Adrenal gland (tissue), 12 donors: ENCODE data around the gene ZNF136. TPM values are rescaled to one million over a fixed set of nuclear protein-coding genes. Genes with fewer than 3 reads are reported as not detected.

Experiments used
- DNase-seq, 7 donors: peaks; one replicate each; pipeline ENCODE4 v3.0.0-alpha.2; 2019 to 2020
- H3K27ac ChIP-seq, 5 donors: fragments of 200-600 bp; sonication (generic) in 4 of 5; 1 replicate in 3 of 5; 2 replicates in 2 of 5; pipeline versions ENCODE4 v1.5.1 to v1.8.0; 2016 to 2020; ENCODE audit warnings: mild to moderate bottlenecking in 1 of 5
- H3K27me3 ChIP-seq: fragments of 200-600 bp; 2 replicates; pipeline ENCODE4 v1.8.0; 2021
- H3K36me3 ChIP-seq, 2 donors: fragments of 200-600 bp; replicated peaks in 1 of 2; 1 replicate in 1 of 2; 2 replicates in 1 of 2; pipeline versions ENCODE4 v1.5.1 to v1.8.0; 2018 to 2022
- H3K4me1 ChIP-seq, 2 donors: fragments of 200-600 bp; replicated peaks in 1 of 2; 1 replicate in 1 of 2; 2 replicates in 1 of 2; pipeline versions ENCODE4 v1.5.1 to v1.8.0; 2018 to 2021
- H3K4me3 ChIP-seq, 4 donors: fragments of 200-600 bp; sonication (generic) in 3 of 4; one replicate each; pipeline ENCODE4 v1.5.1; 2016 to 2018
- H3K9me3 ChIP-seq, 3 donors: fragments of 200-600 bp; sonication (generic) in 1 of 3; replicated peaks in 1 of 3; 1 replicate in 2 of 3; 2 replicates in 1 of 3; pipeline versions ENCODE4 v1.5.1 to v1.8.0; 2016 to 2021
- CTCF ChIP-seq, 6 experiments: fragments of 450-650 bp in 4 of 6; fragments of 200-600 bp in 2 of 6; sonication (generic) in 1 of 6; IDR thresholded peaks; 1 replicate in 5 of 6; 2 replicates in 1 of 6; pipeline versions ENCODE4 v1.5.1 to v1.8.0; 2016 to 2021; ENCODE audit warnings: antibody characterized with exemption in 6 of 6, mild to moderate bottlenecking in 2 of 6, moderate library complexity in 1 of 6
- POLR2A ChIP-seq, 2 donors: fragments of 450-650 bp; IDR thresholded peaks; one replicate each; pipeline ENCODE4 v1.6.1; 2017; ENCODE audit warnings: antibody characterized with exemption in 2 of 2, mild to moderate bottlenecking in 2 of 2, moderate library complexity in 1 of 2
- WGBS, 4 donors: extraction: QIAGEN DNeasy Blood & Tissue Kit in 2 of 4; methylation state at CpG; one replicate each; pipeline versions ENCODE4 v1.1.5 to v1.1.7; 2013 to 2017; 5-methylcytosine and 5-hydroxymethylcytosine counted together
- intact Hi-C, 2 donors: fragments of 100-400 bp; cut with DNase I; formaldehyde crosslinking; loops; one replicate each; pipeline versions ENCODE4 v1.14.1 to v1.15.0; 2022 to 2023
- polyA plus RNA-seq, 3 donors: library from polyadenylated mRNA; stranded (reverse); fragments of 200-250 nt in 2 of 3; fragments of 350-450 nt in 1 of 3; fragmentation: Illumina TruSeq in 1 of 3; extraction: RNeasy Lipid Tissue Mini Kit (QIAGEN cat#74804) in 1 of 3; gene quantifications; one replicate each; pipeline ENCODE4 v1.2.3, GENCODE V29; 2013 to 2014
- total RNA-seq, 9 donors: library from RNA; depleted of rRNA in 4 of 9; stranded (reverse); fragments of >200 nt in 4 of 9; fragments of 120-200 nt in 1 of 9; fragmentation: NEBNext Ultra II Directional in 1 of 9; extraction: Animal tissue kit (Norgen Biotek cat#: 25700) in 1 of 9; gene quantifications; one replicate each; pipeline versions ENCODE4 v1.1.0 to v1.2.4, GENCODE V29; 2013 to 2023
- donor health status: healthy with polysubstance abuse.
- donor health status: Bipolar disorder and iron deficiency.
- donor health status: DM: yes; HTN: yes; CAD: no.
- donor health status: DM: no; HTN: no; CAD: no.
- donor health status: DM: no; HTN: no; CAD: no.
- donor health status: DM: yes; HTN: yes; CAD: no.

ZNF136 gene
- total and polyA plus RNA-seq, 12 donors: 5.1 to 19.8 (median 11.0) TPM

- H3K9me3 ChIP-seq: peaks cover 0 to 4% (median 0%) of the 10 kb centered on the region in 3 donors
- WGBS, 4 donors: 88 to 100% (median 95%) methylated on average over 1 of the region's 1 CpG
- H3K4me1 ChIP-seq: no peaks in the 10 kb centered on the region
- H3K36me3 ChIP-seq: no peaks in the 10 kb centered on the region
- no peak overlapping the region for H3K4me3 ChIP-seq
- no peak for DNase-seq
- intact Hi-C loops: no loop called here
- no peaks in the 10 kb centered on the region for H3K27me3 ChIP-seq
- H3K27ac ChIP-seq: no peak overlapping the region
- TF ChIP-seq POLR2A (IDR thresholded peaks at IDR 0.05) (no peak), CTCF (IDR thresholded peaks at IDR 0.05) (no peak)
Observed at GRCh38 chr19:12222980-12223630, 60.2 kb downstream of the ZNF136 start.

DNA sequence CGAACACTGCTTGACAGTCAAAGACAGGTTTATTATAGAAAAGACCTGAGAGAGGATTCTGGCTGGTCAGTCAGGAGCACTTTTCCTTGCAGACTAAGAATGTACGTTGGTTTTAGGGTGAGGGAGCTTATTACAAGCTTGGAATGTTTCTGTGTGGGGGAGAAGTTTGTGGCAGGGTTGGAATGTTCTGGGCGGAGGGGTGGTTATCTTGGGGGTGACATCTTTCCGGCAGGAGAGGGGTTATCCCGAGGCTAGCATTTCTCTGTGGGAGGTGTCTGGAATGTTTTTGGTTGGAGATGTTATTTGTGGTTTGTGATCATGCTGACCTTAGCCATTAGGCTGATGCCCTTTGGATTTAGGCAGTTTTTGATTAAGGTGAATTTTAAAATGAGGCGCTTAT, 61.8 kb downstream of the ZNF136 start:
- Histone ChIP-seq H3K4me1 (no peaks in the 10 kb centered on the region), H3K36me3 (no peaks in the 10 kb centered on the region), H3K9me3 (no peaks in the 10 kb centered on the region), H3K27me3 (no peaks in the 10 kb centered on the region), H3K4me3 (no peak overlapping the region), H3K27ac (no peak overlapping the region)
- TF ChIP-seq CTCF (IDR thresholded peaks at IDR 0.05): no peak
- TF ChIP-seq POLR2A (IDR thresholded peaks at IDR 0.05): no peak
- 89 to 92% (median 89%) methylated on average over 6 of the region's 6 CpGs for WGBS, 4 donors
- intact Hi-C loops: no loop called here
- DNase-seq: no peak

GRCh38 chr19:12229990-12230389, 67.1 kb downstream of the ZNF136 start:
- TF ChIP-seq POLR2A (IDR thresholded peaks at IDR 0.05) (no peak), CTCF (IDR thresholded peaks at IDR 0.05) (no peak)
- Histone ChIP-seq H3K27ac (no peak overlapping the region), H3K36me3 (no peaks in the 10 kb centered on the region), H3K9me3 (no peaks in the 10 kb centered on the region), H3K4me1 (no peaks in the 10 kb centered on the region), H3K27me3 (no peaks in the 10 kb centered on the region), H3K4me3 (no peak overlapping the region)
- 87 to 100% (median 94%) methylated on average over 3 of the region's 3 CpGs for WGBS, 4 donors
- intact Hi-C loops: loop anchor here in 1 of 2 donors (5.0 kb wide), 1 partner anchor 33 kb away; no protein-coding TSS in a partner anchor
- no peak for DNase-seq

DNA sequence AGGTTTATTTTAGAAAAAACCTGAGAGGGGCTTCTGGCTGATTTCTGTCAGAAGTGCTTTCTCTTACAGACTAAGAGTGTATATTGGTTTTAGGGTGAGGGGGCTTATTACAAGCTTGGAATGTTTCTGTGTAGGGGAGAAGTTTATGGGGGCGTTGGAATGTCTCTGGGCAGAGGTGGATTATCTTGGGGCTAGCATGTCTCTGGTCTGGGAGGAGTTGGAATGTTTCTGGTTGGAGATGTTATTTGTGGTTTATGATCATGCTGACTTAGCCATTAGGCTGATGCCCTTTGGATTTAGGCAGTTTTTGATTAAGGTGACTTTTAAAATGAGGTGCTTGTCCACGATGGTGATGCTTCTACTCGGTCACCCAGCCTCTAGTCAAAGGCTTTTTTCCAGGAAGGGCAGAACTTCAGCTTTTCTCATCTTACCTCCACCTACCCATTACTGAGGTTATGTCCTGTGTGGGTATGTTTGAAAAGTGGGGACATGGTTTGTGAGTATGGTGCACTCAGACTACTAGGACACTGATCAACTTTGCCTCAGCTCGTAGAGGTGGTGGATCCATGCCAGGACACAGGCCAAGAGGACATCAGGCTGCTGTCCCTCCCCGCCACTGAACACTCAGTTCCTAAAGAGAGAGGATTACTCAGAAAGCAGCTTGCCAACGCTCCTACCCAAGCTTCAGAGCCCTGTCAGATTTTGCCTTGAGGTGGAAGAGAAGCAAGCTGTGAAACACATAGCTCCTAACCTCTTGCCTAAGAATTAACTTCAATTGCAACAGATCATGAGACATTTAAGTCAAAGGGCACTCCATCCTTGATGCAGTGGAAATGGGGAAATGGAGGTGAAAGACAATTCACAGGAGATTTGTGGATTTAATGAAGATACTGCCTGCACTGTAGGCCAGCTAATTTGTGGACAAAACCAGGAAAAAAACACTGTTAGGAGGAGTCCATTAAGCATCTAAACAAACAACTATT, 68.1 kb downstream of the ZNF136 start:
- Histone ChIP-seq H3K4me1 (no peaks in the 10 kb centered on the region), H3K9me3 (no peaks in the 10 kb centered on the region), H3K4me3 (no peak overlapping the region), H3K36me3 (no peaks in the 10 kb centered on the region), H3K27me3 (no peaks in the 10 kb centered on the region), H3K27ac (no peak overlapping the region)
- no peak for DNase-seq
- WGBS, 4 donors: 78 to 91% (median 90%) methylated on average over 5 to 6 of the region's 6 CpGs
- intact Hi-C loops: loop anchor here in 1 of 2 donors (5.0 kb wide), 1 partner anchor 34 kb away; no protein-coding TSS in a partner anchor
- TF ChIP-seq CTCF (IDR thresholded peaks at IDR 0.05) (no peak), POLR2A (IDR thresholded peaks at IDR 0.05) (no peak)
